ENCODE measurements around the gene SMKR1.
A peak's percentile ranks its signal among the peaks of the same experiment; 100 is the strongest.
"Not testable (repeated sequence)": the region's sequence is repeated elsewhere in the genome, so short reads cannot be mapped to it uniquely, and the experiment has no call there.

The SMKR1 gene

DNA sequence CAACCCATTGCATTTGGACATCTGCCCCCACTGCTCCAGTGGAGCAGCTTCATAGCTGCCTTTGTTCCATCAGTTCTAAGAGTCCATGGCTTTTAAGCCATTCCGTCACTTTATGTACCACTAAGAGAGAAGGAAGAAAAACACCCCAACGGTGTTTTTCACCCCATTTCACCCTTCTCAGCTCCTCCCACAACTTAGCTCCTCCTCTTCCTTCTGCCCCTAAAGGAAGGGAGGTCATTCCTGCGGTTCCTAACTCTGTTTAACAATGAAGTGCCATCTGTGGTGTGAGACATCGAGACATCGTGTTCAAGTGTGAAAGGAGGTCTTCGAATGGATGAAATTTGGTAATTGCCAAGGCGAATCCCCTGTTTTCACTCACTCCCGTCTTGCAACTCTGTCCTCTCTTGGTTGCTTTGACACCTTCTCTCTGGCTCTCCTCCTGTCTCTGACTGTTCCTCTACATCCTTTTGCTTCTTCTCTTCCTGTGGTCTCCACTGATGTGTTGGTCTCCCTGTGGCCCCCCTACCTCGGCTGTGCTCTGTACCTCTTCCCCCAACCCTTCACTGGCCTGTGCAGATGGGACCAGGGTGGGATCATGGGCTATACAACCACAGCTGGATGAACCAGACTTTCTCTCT lies 23.0 kb downstream of the SMKR1 start:
- DNase-seq (ENCODE audit: low spot score) = no peak

- no peak for DNase-seq (ENCODE audit: low spot score)
Measured at GRCh38 chr7:129529643-129530042, 27.3 kb downstream of the SMKR1 start.

GRCh38 chr7:129530795-129531391 lies 28.6 kb downstream of the SMKR1 start:
- no peak for DNase-seq (ENCODE audit: low spot score)

DNA sequence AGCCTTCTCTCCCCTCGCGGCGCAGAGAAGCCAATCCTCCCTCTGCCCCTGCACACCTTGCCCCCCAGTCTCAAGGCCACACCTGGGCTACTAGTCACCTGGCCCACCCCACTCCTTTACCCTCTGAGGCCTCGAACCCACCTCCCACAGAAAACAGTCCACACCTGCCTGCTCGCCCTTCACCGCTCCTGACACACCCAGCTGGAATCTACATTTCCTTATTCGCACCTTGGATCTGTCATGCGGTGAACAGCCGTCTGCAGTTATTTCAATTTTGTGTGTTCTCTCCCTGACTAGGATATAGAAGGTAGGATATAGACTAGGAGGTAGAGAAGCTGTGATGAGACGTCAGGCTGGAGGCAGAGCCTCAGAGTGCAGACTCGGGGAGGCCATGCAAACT lies 29.4 kb downstream of the SMKR1 start:
- no peak for DNase-seq (ENCODE audit: low spot score)

- no peak for DNase-seq (ENCODE audit: low spot score)
Measured at GRCh38 chr7:129532375-129532774, 30.0 kb downstream of the SMKR1 start.

- not testable (repeated sequence) for DNase-seq (ENCODE audit: low spot score)
Measured at GRCh38 chr7:129534558-129535274, 32.4 kb downstream of the SMKR1 start.

GRCh38 chr7:129535896-129536295 lies 33.6 kb downstream of the SMKR1 start:
- no peak for DNase-seq (ENCODE audit: low spot score)

GRCh38 chr7:129536323-129536722 lies 34.0 kb downstream of the SMKR1 start:
- DNase-seq (ENCODE audit: low spot score) = no peak

DNA sequence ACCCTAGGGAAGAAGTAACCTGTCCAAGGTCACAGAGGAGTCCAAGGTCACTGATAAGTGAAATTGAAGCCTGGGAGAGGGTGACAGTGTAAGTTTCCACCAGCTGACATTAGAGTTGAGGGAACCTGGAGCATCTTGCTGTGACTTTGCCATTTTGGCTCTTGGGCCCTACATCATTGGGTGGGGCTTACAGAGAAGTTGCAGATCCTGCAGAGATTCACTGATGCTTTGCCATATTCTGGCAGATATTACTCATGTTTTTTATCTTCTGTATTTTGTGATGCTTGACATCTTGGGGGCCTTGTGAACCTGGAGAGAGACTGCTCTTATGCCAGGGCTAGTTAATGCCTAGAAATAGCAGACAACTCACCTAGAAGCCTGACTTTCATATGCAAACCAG lies 36.5 kb downstream of the SMKR1 start:
- no peak for DNase-seq (ENCODE audit: low spot score)

DNA sequence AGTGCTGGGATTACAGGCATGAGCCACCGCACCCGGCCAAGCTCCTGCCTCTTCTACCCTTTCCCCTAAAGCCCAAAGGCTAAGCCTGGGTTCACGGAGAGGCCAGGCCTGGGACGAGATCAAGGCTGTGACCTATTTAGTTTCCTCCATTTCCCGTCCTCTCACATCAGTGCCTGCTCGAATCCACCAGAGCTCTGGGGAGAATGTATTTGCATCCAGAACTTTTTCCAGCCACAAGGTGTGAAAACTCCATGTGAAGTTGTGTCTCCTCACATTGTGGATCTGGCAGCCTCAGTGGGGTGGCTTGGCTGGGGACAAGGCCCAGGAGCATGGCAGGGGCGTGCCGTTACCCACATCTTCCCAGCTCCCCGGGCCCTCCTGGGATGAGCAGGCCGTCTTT lies 38.0 kb downstream of the SMKR1 start:
- no peak for DNase-seq (ENCODE audit: low spot score)

DNA sequence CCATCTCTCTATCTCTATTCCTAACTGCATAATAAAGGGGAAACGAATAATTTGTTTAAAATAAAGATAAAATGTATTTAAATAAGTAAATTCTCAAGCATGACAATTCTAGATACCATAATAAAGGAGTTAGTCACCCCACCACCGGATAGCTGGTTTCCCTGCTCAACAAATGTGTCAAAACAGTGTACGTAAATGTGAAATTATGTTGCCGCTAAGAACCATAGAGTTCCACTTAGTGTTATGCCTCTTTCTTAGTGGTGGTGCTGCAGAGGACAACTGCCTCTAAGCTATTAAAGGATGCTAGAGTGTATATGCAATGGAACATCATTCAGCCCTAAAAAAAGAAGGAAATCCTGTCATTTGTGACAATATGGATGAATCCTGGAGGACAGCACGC lies 42.4 kb downstream of the SMKR1 start:
- DNase-seq (ENCODE audit: low spot score) = no peak

DNA sequence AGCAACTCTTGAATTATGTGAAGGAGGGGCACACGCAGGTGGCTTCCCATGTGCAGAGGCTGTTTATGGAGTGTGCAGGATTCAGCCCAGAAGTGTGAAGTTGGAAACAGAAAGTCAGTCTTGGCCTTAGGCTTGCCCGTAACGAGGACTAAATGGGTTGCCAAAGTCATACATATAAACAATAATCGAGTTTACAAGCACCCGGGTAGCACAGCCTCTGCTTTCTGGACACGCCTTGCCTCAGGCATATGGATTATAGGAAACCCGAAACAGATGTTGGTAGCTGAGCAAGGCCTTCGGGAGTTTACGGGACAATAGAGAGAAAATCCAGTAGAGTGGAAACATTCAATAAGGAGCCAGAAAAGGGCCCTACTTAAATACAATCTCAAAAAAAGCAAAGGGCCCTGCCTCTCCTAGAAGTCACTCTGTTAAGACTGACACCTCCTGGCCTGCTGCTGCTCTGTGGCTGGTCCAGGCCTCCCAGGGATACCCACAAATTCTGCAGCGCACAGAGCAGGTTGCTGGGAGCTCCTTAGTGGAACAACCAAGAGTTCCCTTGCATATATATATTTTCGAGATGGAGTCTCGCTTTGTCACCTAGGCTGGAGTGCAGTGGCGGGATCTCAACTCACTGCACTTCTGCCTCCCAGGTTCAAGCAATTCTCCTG lies 48.5 kb downstream of the SMKR1 start:
- no peak for DNase-seq (ENCODE audit: low spot score)

DNA sequence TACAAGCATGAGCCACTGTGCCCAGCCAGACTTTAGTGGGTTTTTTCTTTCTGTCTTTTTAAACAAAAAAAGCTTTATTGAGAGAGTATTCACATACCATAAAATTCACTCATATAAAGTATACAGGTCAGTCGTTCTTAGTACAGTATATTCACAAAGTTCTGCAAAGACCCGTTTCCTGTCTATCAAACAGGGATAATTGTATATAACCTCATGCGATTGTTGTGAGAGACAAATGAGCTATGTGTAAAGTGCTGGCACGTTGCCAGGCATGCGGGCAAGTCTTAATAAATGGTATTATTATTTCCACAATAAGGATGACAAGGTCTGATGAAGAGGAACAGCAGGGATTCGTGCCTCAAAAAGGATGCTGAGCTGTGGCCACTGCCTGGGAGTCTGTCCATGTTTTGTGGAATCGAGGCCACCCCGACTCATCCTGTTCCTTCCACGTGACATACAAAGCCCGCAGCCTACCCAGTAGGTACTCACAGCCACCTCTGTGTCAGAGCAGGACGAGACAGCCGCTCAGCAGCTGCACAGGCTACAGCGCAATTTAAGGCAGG lies 51.6 kb downstream of the SMKR1 start:
- DNase-seq (ENCODE audit: low spot score) = peak; percentile 68

DNA sequence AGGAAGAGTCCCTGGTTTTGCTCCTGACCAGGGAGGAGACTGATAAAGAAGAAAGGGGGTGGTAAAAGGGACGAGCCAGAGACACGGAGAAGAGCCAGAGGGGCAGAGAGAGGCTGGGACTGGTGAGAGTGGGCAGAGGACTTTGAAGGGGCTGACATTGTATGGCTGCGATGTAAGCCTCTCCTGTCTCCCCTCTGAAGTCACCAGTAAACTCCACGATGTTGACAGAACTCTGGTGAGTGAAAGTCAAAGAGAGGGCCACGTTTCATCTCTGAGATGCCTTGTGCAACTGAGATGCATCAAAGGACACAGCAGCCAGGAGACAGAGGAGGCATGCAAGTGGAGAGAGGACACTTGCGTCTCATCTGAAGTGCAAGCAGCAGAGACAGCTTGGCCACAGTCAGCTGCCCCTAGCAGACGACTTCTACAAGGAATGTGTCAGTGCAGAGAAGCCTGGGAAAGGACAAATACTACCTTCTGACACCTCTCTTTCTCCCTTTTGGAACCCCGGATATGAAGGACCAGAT lies 54.3 kb downstream of the SMKR1 start:
- no peak for DNase-seq (ENCODE audit: low spot score)

DNA sequence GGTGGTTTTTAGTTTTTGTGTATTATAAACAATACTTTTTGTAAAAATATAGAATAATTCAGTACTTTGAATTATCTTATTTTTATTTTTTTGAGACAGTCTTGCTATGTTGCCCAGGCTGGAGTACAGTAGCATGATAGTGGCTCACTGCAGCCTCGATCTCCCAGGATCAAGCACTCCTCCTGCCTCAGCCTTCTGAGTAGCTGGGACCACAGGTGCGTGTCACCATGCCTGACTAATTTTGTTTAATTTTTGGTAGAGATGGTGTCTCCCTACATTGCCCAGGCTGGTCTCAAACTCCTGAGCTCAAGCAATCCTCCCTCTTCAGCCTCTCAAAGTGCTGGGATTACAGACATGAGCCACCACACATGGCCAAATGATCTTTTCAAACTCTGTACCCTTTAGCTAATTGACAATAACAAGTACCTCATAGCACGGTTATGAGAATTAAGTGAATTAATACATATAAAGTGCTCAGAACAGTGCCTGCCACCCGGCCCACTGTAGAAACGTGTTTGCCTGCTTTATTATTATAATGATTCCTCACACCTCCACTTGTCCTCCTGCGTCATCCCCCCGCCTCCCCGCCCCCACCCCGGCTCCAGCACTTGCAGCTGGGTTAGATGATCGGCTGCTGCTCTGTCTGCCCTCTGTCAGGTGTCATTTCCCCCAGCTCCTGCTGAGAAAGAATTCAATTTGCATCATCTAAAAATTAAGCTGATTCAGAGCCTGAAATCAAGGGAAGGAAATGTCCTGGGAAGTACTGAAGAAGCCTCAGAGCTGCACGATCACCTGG lies 55.6 kb downstream of the SMKR1 start:
- no peak for DNase-seq (ENCODE audit: low spot score)

- no peak for DNase-seq (ENCODE audit: low spot score)
Measured at GRCh38 chr7:129559564-129559963, 57.2 kb downstream of the SMKR1 start.

- no peak for DNase-seq (ENCODE audit: low spot score)
Measured at GRCh38 chr7:129560831-129561230, 58.5 kb downstream of the SMKR1 start.

- no peak for DNase-seq (ENCODE audit: low spot score)
Measured at GRCh38 chr7:129561677-129562359, 59.5 kb downstream of the SMKR1 start.

Data from COLO829 (cell line).